Endothelial cell (in vitro differentiated cells): Measurements from ENCODE around the gene BCOR. TPM values are rescaled to one million over a fixed set of nuclear protein-coding genes. Genes with fewer than 3 reads are reported as not detected.

Experiments used
- DNase-seq: peaks from one replicate; pipeline ENCODE4 v3.0.0; 2021; ENCODE audit warnings: low spot score
- H3K27ac Mint-ChIP-seq: one replicate; pipeline ENCODE4 v1.8.0; 2021; ENCODE audit warnings: mixed read lengths, inconsistent platforms; ENCODE audit not compliant: unreplicated experiment
- H3K27me3 Mint-ChIP-seq: one replicate; pipeline ENCODE4 v1.8.0; 2021; ENCODE audit warnings: mild to moderate bottlenecking, moderate library complexity, mixed read lengths, inconsistent platforms; ENCODE audit not compliant: unreplicated experiment
- H3K36me3 Mint-ChIP-seq: one replicate; pipeline ENCODE4 v1.8.0; 2021; ENCODE audit warnings: mild to moderate bottlenecking, low read depth, mixed read lengths, inconsistent platforms; ENCODE audit not compliant: unreplicated experiment
- H3K4me1 Mint-ChIP-seq: one replicate; pipeline ENCODE4 v1.8.0; 2021; ENCODE audit warnings: mild to moderate bottlenecking, mixed read lengths, inconsistent platforms; ENCODE audit not compliant: unreplicated experiment
- H3K4me3 Mint-ChIP-seq: one replicate; pipeline ENCODE4 v1.8.0; 2021; ENCODE audit warnings: mild to moderate bottlenecking, mixed read lengths, inconsistent platforms; ENCODE audit not compliant: unreplicated experiment
- H3K9me3 Mint-ChIP-seq: one replicate; pipeline ENCODE4 v1.8.0; 2021; ENCODE audit warnings: mixed read lengths, inconsistent platforms; ENCODE audit not compliant: unreplicated experiment
- total RNA-seq: library from RNA; stranded (reverse); fragmentation: NEBNext Ultra II Directional; extraction: Animal tissue kit (Norgen Biotek cat#: 25700); gene quantifications from one replicate; pipeline ENCODE4 v1.2.1, GENCODE V29; 2021; ENCODE audit not compliant: unreplicated experiment
- TF ChIP-seq, protein P1 (sequence below): fragments of 200-600 bp; sonication (generic); IDR thresholded peaks from one replicate; pipeline ENCODE4 v1.5.0; 2021; ENCODE audit warnings: antibody characterized with exemption; ENCODE audit not compliant: unreplicated experiment

The BCOR gene
- total RNA-seq, 1 donor from 2014 or later, result 34.5 TPM

DNA sequence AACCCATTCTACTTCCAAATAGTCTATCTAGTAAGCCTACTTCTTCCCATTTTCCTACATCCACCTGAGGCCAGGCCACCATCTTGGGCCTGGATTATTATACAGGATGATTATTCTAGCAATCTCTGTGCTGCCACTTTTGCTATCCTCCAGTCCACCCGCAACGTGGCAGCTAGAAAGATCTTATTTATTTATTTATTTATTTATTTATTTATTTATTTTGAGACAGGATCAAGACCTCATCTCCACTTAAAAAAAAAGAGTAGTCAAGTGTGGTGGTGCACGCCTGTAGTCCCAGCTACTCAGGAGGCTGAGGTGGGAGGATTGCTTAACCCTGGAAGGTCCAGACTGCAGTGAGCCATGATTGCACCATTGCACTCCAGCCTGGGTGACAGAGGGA is 15.2 kb upstream of the BCOR start:
- Mint-ChIP-seq H3K27me3 (peaks cover 2% of the 10 kb centered on the region), H3K27ac (no peak overlapping the region), H3K4me1 (peaks cover 6% of the 10 kb centered on the region)

DNA sequence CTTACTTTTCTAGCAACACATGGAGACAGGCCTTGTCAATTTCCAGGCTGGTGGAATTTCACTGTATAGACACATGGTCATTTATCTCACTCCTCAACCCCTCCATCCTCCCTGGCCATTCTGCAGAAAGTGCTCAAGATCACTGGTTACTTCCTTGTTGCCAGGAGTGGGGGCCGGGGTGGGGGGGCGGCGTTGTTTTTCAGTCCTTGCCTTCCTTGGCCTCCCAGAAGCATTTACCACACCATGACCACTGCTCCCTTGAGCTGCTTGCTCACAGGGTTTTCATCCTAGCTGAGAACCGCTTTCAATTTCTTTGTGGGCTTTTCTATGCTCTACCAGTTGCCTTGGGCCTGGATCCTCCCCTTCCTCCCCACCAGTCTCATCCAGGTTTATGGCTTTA is 14.1 kb upstream of the BCOR start:
- Mint-ChIP-seq H3K36me3 (no peaks in the 10 kb centered on the region), H3K4me1 (peaks cover 8% of the 10 kb centered on the region), H3K27me3 (peaks cover 6% of the 10 kb centered on the region), H3K4me3 (no peak overlapping the region), H3K9me3 (no peaks in the 10 kb centered on the region), H3K27ac (no peak overlapping the region)
- no peak for DNase-seq
- TF ChIP-seq, protein P1, sequence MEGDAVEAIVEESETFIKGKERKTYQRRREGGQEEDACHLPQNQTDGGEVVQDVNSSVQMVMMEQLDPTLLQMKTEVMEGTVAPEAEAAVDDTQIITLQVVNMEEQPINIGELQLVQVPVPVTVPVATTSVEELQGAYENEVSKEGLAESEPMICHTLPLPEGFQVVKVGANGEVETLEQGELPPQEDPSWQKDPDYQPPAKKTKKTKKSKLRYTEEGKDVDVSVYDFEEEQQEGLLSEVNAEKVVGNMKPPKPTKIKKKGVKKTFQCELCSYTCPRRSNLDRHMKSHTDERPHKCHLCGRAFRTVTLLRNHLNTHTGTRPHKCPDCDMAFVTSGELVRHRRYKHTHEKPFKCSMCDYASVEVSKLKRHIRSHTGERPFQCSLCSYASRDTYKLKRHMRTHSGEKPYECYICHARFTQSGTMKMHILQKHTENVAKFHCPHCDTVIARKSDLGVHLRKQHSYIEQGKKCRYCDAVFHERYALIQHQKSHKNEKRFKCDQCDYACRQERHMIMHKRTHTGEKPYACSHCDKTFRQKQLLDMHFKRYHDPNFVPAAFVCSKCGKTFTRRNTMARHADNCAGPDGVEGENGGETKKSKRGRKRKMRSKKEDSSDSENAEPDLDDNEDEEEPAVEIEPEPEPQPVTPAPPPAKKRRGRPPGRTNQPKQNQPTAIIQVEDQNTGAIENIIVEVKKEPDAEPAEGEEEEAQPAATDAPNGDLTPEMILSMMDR, result no peak

More for the DNA sequence above, 15.2 kb upstream of the BCOR start:
- no peak overlapping the region for H3K4me3 Mint-ChIP-seq
- TF ChIP-seq, protein P1, result no peak
- DNase-seq, result no peak
- no peaks in the 10 kb centered on the region for H3K36me3 Mint-ChIP-seq
- H3K9me3 Mint-ChIP-seq, result no peaks in the 10 kb centered on the region

DNA sequence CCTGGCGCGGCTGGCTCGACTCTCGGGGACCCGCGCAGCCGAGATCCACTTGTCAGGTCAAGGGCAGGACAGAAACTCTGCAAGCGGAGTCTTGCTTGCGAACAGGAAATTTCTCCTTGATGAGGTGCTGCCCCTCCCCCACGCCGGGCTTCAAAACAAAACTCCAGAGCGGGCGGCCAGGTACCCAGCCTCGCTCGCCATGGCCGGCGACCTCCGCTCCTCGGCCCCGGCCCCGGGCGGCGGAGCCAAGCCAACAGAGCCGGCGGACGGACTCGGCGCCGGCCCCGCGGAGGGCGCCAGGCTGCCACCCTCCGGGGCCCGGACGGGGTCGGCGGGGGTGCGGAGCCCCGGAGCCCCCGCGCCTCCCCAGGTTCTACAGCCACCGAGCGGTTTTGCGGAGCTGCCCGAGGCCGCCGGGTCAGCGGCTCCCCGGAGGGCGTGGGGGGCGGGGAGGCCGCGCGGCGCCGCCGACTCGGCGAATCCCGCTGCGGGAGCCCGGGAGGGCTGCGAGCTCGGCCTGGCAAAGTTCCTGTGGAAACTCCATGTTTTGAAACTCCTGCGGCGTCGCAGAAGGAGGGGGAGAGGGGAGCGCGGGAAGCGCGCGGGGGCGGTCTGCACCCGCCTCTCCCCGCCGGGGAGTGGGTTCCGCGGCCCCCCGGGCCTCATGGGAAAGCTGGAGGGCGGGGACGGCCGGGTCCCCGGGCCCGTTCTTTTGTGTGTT is 11.7 kb upstream of the BCOR start:
- H3K36me3 Mint-ChIP-seq, result no peaks in the 10 kb centered on the region
- H3K27ac Mint-ChIP-seq, result no peak overlapping the region
- TF ChIP-seq, protein P1, result no peak
- DNase-seq, result peak; percentile 37
- peaks cover 8% of the 10 kb centered on the region for H3K4me1 Mint-ChIP-seq
- H3K9me3 Mint-ChIP-seq, result no peaks in the 10 kb centered on the region
- H3K4me3 Mint-ChIP-seq, result peak overlapping the region; percentile 79
- H3K27me3 Mint-ChIP-seq, result peaks cover 7% of the 10 kb centered on the region

DNA sequence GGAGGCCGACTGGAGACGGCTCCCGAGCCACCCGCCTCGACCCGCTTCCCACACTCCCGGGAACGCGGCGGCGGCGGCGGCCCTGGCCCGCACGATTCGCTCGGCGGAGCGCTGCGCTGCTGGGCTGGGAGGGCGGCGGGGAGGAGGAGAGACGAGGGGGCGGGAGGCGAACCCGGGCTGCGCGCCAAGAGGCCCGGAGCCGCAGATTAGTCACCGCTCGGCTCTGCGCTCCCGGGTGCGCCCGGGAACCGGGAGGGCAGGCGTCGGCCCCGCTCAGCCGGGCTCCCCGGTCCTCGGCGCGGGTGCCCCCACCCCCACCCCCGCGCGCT is 11.2 kb upstream of the BCOR start:
- no peak overlapping the region for H3K4me3 Mint-ChIP-seq

More for the DNA sequence above, 11.2 kb upstream of the BCOR start:
- peak; percentile 30 for DNase-seq
- Mint-ChIP-seq H3K27ac (no peak overlapping the region), H3K9me3 (no peaks in the 10 kb centered on the region), H3K36me3 (no peaks in the 10 kb centered on the region), H3K27me3 (peaks cover 11% of the 10 kb centered on the region), H3K4me1 (peaks cover 8% of the 10 kb centered on the region)
- TF ChIP-seq, protein P1, result no peak
